GM21515 (cell line): Measurements from ENCODE around the gene LYPD1.

Source experiments
- ATAC-seq: cut with Tn5 transposase; IDR thresholded peaks from one replicate; pipeline ENCODE4 v1.9.1; 2021; ENCODE audit not compliant: unreplicated experiment

Gene LYPD1

GRCh38 chr2:132599556-132599955 lies 70.4 kb downstream of the LYPD1 start:
- ATAC-seq = no peak

- ATAC-seq = no peak
These were observed 71.5 kb downstream of the LYPD1 start for GRCh38 chr2:132598536-132598935.

- no peak for ATAC-seq
These were observed 72.2 kb downstream of the LYPD1 start for GRCh38 chr2:132597831-132598230.

GRCh38 chr2:132597166-132597565 lies 72.8 kb downstream of the LYPD1 start:
- ATAC-seq = no peak

- no peak for ATAC-seq
These were observed 74.3 kb downstream of the LYPD1 start for GRCh38 chr2:132595693-132596092.

GRCh38 chr2:132595186-132595585 lies 74.8 kb downstream of the LYPD1 start:
- no peak for ATAC-seq
